Placental pericyte (primary cell): ENCODE data around the gene COMTD1. TPM values are rescaled to one million over a fixed set of nuclear protein-coding genes. Genes with fewer than 3 reads are reported as not detected.

Experiments used
- small RNA-seq: library from RNA; depleted of rRNA; stranded (forward); fragments of <200 nt; gene quantifications from one replicate; pipeline ENCODE3, GENCODE V24; 2012; ENCODE audit warnings: low replicate concordance
- total RNA-seq: library from RNA; depleted of rRNA; stranded (reverse); fragments of >200 nt; gene quantifications from 2 replicates; pipeline ENCODE4 v1.2.3, GENCODE V29; 2012

The COMTD1 gene
- 8.0 and 8.3 TPM in 2 replicates for total RNA-seq

DNA sequence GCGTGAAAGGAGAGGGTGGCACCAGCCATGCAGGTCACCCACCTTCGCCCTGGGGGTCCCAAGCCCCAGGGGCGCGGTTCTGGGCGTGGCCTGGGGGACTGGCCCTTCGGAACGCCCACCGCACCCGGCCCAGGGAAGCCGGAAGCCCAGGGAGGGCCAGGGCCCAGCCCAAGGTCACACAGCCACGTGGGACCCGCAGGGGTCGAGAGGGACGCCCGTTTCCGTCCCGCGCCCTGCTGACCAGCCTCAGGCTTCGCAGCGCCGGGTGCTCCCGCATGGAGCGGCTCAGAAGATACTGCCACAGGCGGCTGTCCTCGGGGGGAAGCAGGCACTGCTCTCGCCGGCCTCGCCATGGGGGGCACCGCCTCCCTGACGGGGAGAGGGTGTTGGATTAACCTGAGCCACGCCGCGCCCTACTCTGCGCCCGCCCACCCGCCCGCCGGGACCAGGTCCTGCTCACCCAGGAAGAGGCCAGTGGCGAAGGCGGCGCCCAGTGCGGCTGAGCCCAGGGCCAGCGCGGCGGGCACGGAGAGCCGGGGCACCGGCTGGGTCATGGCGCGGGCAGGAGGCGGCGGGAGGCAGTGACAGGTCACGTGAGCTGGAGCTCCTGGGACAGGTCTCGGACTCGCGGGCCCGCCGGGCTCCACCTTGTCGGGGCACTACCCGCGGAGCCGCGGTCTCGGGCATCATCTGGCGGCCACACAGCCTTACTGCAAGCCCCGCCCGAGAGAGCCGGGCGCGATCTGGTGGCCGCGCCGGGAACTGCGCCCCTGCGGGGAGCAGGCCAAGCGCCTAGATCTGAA lies at the start of gene COMTD1:
Gene COMTD1 (minus strand): TSS at position 583 of the 803 bp plus-strand sequence. CDS start 29 bp downstream, at position 554.

DNA sequence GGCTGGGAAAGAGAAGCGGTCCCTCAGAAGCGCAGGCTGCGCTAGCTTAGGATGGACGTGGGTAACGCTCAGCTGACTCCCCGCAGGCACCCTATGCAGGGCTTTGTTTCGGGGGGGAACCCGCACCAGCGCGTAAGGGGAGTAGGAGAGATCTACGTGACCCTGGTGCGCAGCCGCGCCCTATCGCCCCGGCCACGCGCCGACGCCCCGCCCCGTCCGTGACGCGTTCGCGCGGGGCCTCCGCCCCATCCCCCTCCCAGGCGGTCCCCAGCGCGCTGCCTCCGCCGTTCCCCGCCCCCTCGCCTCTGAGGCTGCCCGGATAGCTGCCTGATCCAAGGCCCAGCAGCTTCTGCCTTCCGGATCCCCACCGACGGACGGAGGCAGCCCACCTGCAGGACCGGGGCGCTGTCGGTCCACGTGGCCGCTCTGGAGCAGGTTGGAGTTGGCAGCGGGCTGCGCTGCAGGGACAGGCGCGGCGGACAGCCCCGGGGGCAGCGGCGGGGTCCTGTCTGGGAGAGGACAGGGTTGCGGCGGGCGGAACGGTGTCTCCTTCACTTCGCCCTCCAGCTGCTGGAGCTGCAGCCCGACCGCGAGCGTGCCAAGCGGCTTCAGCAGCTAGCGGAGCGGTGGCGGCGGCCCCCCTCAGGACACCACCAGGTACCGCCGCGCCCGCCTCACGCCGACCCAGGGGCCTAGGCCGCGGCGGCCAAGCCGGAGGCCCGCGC lies 25.3 kb downstream of the COMTD1 start, which contains the start of gene VDAC2:
Gene VDAC2 (plus strand): TSS at position 515 of the 725 bp plus-strand sequence. CDS start 363 bp downstream, outside the sequence.

Small RNA genes within 50 kb of the gene (small RNA-seq; reads per million reads assigned to genes)
- not detected for gene HMGA1P5
- gene RPL39P25, result not detected

Other genes starting within 250 kb of the COMTD1 start
- 23.6 and 34.4 TPM in 2 replicates for gene SAMD8, start 124.3 kb downstream of the COMTD1 start, total RNA-seq
- gene VDAC2, start 25.2 kb downstream of the COMTD1 start, total RNA-seq, result 170 and 172 TPM in 2 replicates
- 8.3 and 15.9 TPM in 2 replicates for gene ZNF503, start 165.8 kb upstream of the COMTD1 start, total RNA-seq
- gene LRMDA, start 195.7 kb upstream of the COMTD1 start, total RNA-seq, result 0.22 and 0.57 TPM in 2 replicates